ENCODE data around the gene AKT1S1.

- TF ChIP-seq, protein P1, sequence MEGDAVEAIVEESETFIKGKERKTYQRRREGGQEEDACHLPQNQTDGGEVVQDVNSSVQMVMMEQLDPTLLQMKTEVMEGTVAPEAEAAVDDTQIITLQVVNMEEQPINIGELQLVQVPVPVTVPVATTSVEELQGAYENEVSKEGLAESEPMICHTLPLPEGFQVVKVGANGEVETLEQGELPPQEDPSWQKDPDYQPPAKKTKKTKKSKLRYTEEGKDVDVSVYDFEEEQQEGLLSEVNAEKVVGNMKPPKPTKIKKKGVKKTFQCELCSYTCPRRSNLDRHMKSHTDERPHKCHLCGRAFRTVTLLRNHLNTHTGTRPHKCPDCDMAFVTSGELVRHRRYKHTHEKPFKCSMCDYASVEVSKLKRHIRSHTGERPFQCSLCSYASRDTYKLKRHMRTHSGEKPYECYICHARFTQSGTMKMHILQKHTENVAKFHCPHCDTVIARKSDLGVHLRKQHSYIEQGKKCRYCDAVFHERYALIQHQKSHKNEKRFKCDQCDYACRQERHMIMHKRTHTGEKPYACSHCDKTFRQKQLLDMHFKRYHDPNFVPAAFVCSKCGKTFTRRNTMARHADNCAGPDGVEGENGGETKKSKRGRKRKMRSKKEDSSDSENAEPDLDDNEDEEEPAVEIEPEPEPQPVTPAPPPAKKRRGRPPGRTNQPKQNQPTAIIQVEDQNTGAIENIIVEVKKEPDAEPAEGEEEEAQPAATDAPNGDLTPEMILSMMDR (IDR thresholded peaks at IDR 0.05; ENCODE audit: poor library complexity), result peak; percentile 61
- TF ChIP-seq EZH2 (IDR thresholded peaks at IDR 0.05; ENCODE audit: borderline replicate concordance) (no peak), EZH2phosphoT487 (IDR thresholded peaks at IDR 0.05; ENCODE audit: low read depth, severe bottlenecking, unreplicated experiment) (no peak)
These were observed 12.7 kb upstream of the AKT1S1 start for GRCh38 chr19:49889687-49890348.
